PC-3 (cell line): ENCODE data around the gene VTI1A. TPM values are rescaled to one million over a fixed set of nuclear protein-coding genes. Genes with fewer than 3 reads are reported as not detected.

ENCODE experiments used
- ATAC-seq: fragments of 200-7000 bp; cut with Tn5 transposase; 2 replicates; pipeline ENCODE4 v1.9.1; 2020; ENCODE audit warnings: mild to moderate bottlenecking, moderate library complexity
- BruUV-seq: library from RNA; stranded (reverse); fragments of 400-500 nt; replicated peaks from 2 replicates; lab custom pipeline; 2021; lab: Mats Ljungman, UMichigan
- CTCF ChIA-PET: fragments of 300-600 bp; sonication (Branson Sonifier 250); formaldehyde crosslinking; loops from one replicate; lab custom pipeline; 2022; ENCODE audit warnings: antibody characterized with exemption; lab: Charles Lee
- POLR2A ChIA-PET: fragments of 300-600 bp; sonication (Branson Sonifier 250); formaldehyde crosslinking; loops from one replicate; lab custom pipeline; 2022; ENCODE audit warnings: antibody characterized with exemption; ENCODE audit not compliant: unreplicated experiment; lab: Charles Lee
- DNase-seq: peaks from one replicate; pipeline ENCODE4 v3.0.0-alpha.2; 2015
- H2AFZ ChIP-seq: fragments of 300-600 bp; sonication (generic); 2 replicates; pipeline ENCODE4 v1.6.0; 2016; ENCODE audit warnings: antibody characterized with exemption, low read length
- H3F3A ChIP-seq: fragments of 300-600 bp; sonication (generic); one replicate; pipeline ENCODE4 v1.6.0; 2017; ENCODE audit warnings: antibody characterized with exemption, low read length, control low read depth, mild to moderate bottlenecking; ENCODE audit not compliant: unreplicated experiment
- H3K27ac ChIP-seq: fragments of 300-600 bp; sonication (generic); 2 replicates; pipeline ENCODE4 v1.5.1; 2016; ENCODE audit warnings: mild to moderate bottlenecking, low read length
- H3K27me3 ChIP-seq: fragments of 300-600 bp; sonication (generic); 2 replicates; pipeline ENCODE4 v1.6.1; 2016; ENCODE audit warnings: low read length, mixed read lengths
- H3K36me3 ChIP-seq: fragments of 300-600 bp; sonication (generic); 2 replicates; pipeline ENCODE4 v1.6.1; 2016; ENCODE audit warnings: low read depth, mixed run types, low read length, mixed read lengths
- H3K4me1 ChIP-seq: fragments of 300-600 bp; sonication (generic); 2 replicates; pipeline ENCODE4 v1.5.1; 2016; ENCODE audit warnings: low read length; ENCODE audit not compliant: insufficient read depth
- H3K4me2 ChIP-seq: fragments of 300-600 bp; sonication (generic); 2 replicates; pipeline ENCODE4 v1.6.0; 2016; ENCODE audit warnings: low read length
- H3K4me3 ChIP-seq: fragments of 300-600 bp; sonication (generic); 2 replicates; pipeline ENCODE4 v1.5.1; 2016; ENCODE audit warnings: mild to moderate bottlenecking, low read length, mixed read lengths
- H3K79me2 ChIP-seq: fragments of 300-600 bp; sonication (generic); 2 replicates; pipeline ENCODE4 v1.6.1; 2017; ENCODE audit warnings: low read length, mixed read lengths
- H3K9ac ChIP-seq: fragments of 300-600 bp; sonication (generic); 2 replicates; pipeline ENCODE4 v1.6.0; 2016; ENCODE audit warnings: mild to moderate bottlenecking, low read length
- H3K9me2 ChIP-seq: fragments of 300-600 bp; sonication (generic); replicated peaks from 2 replicates; pipeline ENCODE4 v1.6.1; 2016; ENCODE audit warnings: mixed run types, low read length, mixed read lengths
- H3K9me3 ChIP-seq: fragments of 300-600 bp; sonication (generic); 2 replicates; pipeline ENCODE4 v1.6.1; 2016; ENCODE audit warnings: low read length, mixed read lengths
- H4K20me1 ChIP-seq: fragments of 300-600 bp; sonication (generic); 2 replicates; pipeline ENCODE4 v1.6.1; 2016; ENCODE audit warnings: low read length, mixed read lengths
- CTCF ChIP-seq: fragments of 300-600 bp; sonication (generic); conservative IDR thresholded peaks from 2 replicates; pipeline ENCODE4 v1.5.1; 2017; ENCODE audit warnings: antibody characterized with exemption, low read depth, mild to moderate bottlenecking, low read length
- EZH2 ChIP-seq: fragments of 300-600 bp; sonication (generic); IDR thresholded peaks from one replicate; pipeline ENCODE4 v1.6.1; 2017; ENCODE audit warnings: antibody characterized with exemption, mild to moderate bottlenecking, low read length; ENCODE audit not compliant: unreplicated experiment
- EZH2phosphoT487 ChIP-seq: fragments of 300-600 bp; sonication (generic); IDR thresholded peaks from 2 replicates; pipeline ENCODE4 v1.6.1; 2018; ENCODE audit warnings: mild to moderate bottlenecking, antibody characterized with exemption, low read length, borderline replicate concordance
- intact Hi-C: fragments of 100-400 bp; cut with micrococcal nuclease; formaldehyde crosslinking; loops from 2 replicates; pipeline ENCODE4 v1.9.0; 2023
- total RNA-seq: library from RNA; depleted of rRNA; stranded (reverse); fragments of >200 nt; gene quantifications from 2 replicates; pipeline ENCODE4 v1.2.3, GENCODE V29; 2014

Gene VTI1A
- total RNA-seq, 1 experiment from 2014 or later, result 18.1 TPM

GRCh38 chr10:112844681-112845544 is 397.9 kb downstream of the VTI1A start:
- Histone ChIP-seq H3K9me2 (no peaks in the 10 kb centered on the region), H3K27me3 (no peaks in the 10 kb centered on the region), H3K27ac (no peak overlapping the region), H2AFZ (no peak overlapping the region), H4K20me1 (no peaks in the 10 kb centered on the region), H3K79me2 (no peaks in the 10 kb centered on the region), H3K9ac (no peak overlapping the region), H3K4me1 (no peaks in the 10 kb centered on the region), H3F3A (no peaks in the 10 kb centered on the region), H3K4me2 (no peak overlapping the region), H3K4me3 (no peak overlapping the region), H3K9me3 (0 out of 2 replicates have a peak, but pooled peaks cover 4% of the 10 kb centered on the region), H3K36me3 (no peaks in the 10 kb centered on the region; the same call in 1 of the 2 replicates)
- intact Hi-C loops, result no loop called here
- BruUV-seq, result no TSS peak
- ATAC-seq (no peak), DNase-seq (no peak)
- POLR2A ChIA-PET, result no interaction called here
- CTCF ChIA-PET, result no interaction called here
- TF ChIP-seq EZH2 (no peak), CTCF (no peak), EZH2phosphoT487 (no peak)

GRCh38 chr10:112847778-112848177 is 400.8 kb downstream of the VTI1A start:
- Histone ChIP-seq H3K4me3 (no peak overlapping the region), H3K27ac (no peak overlapping the region), H3K36me3 (no peaks in the 10 kb centered on the region; the same call in 1 of the 2 replicates), H4K20me1 (no peaks in the 10 kb centered on the region), H3K9me2 (no peaks in the 10 kb centered on the region), H3F3A (no peaks in the 10 kb centered on the region), H3K9me3 (0 out of 2 replicates have a peak, but pooled peaks cover 4% of the 10 kb centered on the region), H2AFZ (no peak overlapping the region), H3K27me3 (no peaks in the 10 kb centered on the region), H3K4me2 (no peak overlapping the region), H3K4me1 (no peaks in the 10 kb centered on the region), H3K79me2 (no peaks in the 10 kb centered on the region), H3K9ac (no peak overlapping the region)
- no peak for ATAC-seq
- DNase-seq, result no peak
- ChIA-PET POLR2A (no interaction called here), CTCF (no interaction called here)
- intact Hi-C loops, result no loop called here
- TF ChIP-seq EZH2phosphoT487 (no peak), CTCF (no peak), EZH2 (no peak)
- BruUV-seq, result no TSS peak

GRCh38 chr10:112848228-112848627 is 401.2 kb downstream of the VTI1A start:
- Histone ChIP-seq H3K4me2 (no peak overlapping the region), H3K9ac (no peak overlapping the region), H3K36me3 (no peaks in the 10 kb centered on the region; the same call in 1 of the 2 replicates), H3F3A (no peaks in the 10 kb centered on the region), H2AFZ (no peak overlapping the region), H3K27me3 (no peaks in the 10 kb centered on the region), H4K20me1 (no peaks in the 10 kb centered on the region), H3K79me2 (no peaks in the 10 kb centered on the region), H3K4me3 (no peak overlapping the region), H3K27ac (no peak overlapping the region), H3K9me2 (no peaks in the 10 kb centered on the region), H3K4me1 (no peaks in the 10 kb centered on the region), H3K9me3 (0 out of 2 replicates have a peak, but pooled peaks cover 4% of the 10 kb centered on the region)
- intact Hi-C loops, result no loop called here
- ChIA-PET POLR2A (no interaction called here), CTCF (no interaction called here)
- TF ChIP-seq EZH2phosphoT487 (no peak), EZH2 (no peak), CTCF (no peak)
- no peak for DNase-seq
- ATAC-seq, result no peak
- no TSS peak for BruUV-seq
